IMR-90 (cell line): ENCODE measurements around the gene DBT. TPM values are rescaled to one million over a fixed set of nuclear protein-coding genes. Genes with fewer than 3 reads are reported as not detected.

Experiments used
- ATAC-seq: fragments of 200-7000 bp; cut with Tn5 transposase; 2 replicates; pipeline ENCODE4 v1.9.1; 2020; ENCODE audit warnings: low read depth, mild to moderate bottlenecking, moderate library complexity
- BruUV-seq: library from RNA; stranded (reverse); fragments of 400-500 nt; replicated peaks from 2 replicates; lab custom pipeline; 2021; lab: Mats Ljungman, UMichigan
- CTCF ChIA-PET: fragments of 300-600 bp; formaldehyde crosslinking; extraction: SDS; loops from one replicate; lab custom pipeline; 2021; ENCODE audit warnings: antibody characterized with exemption; lab: Yijun Ruan, JAX
- POLR2A ChIA-PET: fragments of 300-600 bp; sonication (Branson Sonifier 250); formaldehyde crosslinking; loops from one replicate; lab custom pipeline; 2022; ENCODE audit warnings: antibody characterized with exemption; ENCODE audit not compliant: unreplicated experiment; lab: Charles Lee
- DNase-seq: peaks from one replicate; pipeline ENCODE4 v3.0.0; 2013
- H2AFZ ChIP-seq: replicated peaks from 2 replicates; pipeline ENCODE3; 2013; ENCODE audit warnings: low read length, mild to moderate bottlenecking; ENCODE audit not compliant: poor library complexity
- H2AK5ac ChIP-seq: 2 replicates; pipeline ENCODE4 v1.6.1; 2013; ENCODE audit warnings: low read depth, low read length, inconsistent platforms
- H2AK9ac ChIP-seq: replicated peaks from 2 replicates; pipeline ENCODE3; 2013; ENCODE audit warnings: mild to moderate bottlenecking, low read depth, low read length, moderate library complexity; ENCODE audit not compliant: poor library complexity
- H2BK120ac ChIP-seq: 2 replicates; pipeline ENCODE4 v1.6.1; 2013; ENCODE audit warnings: low read depth, low read length, inconsistent platforms
- H2BK15ac ChIP-seq: 3 replicates; pipeline ENCODE4 v1.6.1; 2013; ENCODE audit warnings: low read depth, low read length, inconsistent platforms
- H2BK20ac ChIP-seq: 2 replicates; pipeline ENCODE4 v1.6.1; 2013; ENCODE audit warnings: low read depth, mild to moderate bottlenecking, inconsistent platforms, low read length, moderate library complexity
- H2BK5ac ChIP-seq: 2 replicates; pipeline ENCODE4 v1.6.1; 2013; ENCODE audit warnings: mild to moderate bottlenecking, low read depth, low read length, inconsistent platforms; ENCODE audit not compliant: poor library complexity, severe bottlenecking
- H3K14ac ChIP-seq: replicated peaks from 2 replicates; pipeline ENCODE4 v1.6.1; 2013; ENCODE audit warnings: low read depth, low read length, inconsistent platforms
- H3K18ac ChIP-seq: 2 replicates; pipeline ENCODE4 v1.6.1; 2013; ENCODE audit warnings: low read depth, low read length, control low read depth
- H3K23ac ChIP-seq: 2 replicates; pipeline ENCODE4 v1.6.1; 2013; ENCODE audit warnings: low read depth, low read length, inconsistent platforms
- H3K27ac ChIP-seq: 2 replicates; pipeline ENCODE4 v1.5.1; 2013; ENCODE audit warnings: mild to moderate bottlenecking, control low read depth, low read length; ENCODE audit not compliant: insufficient read depth
- H3K27me3 ChIP-seq: 2 replicates; pipeline ENCODE4 v1.6.1; 2013; ENCODE audit warnings: low read length; ENCODE audit not compliant: control insufficient read depth, insufficient read depth
- H3K36me3 ChIP-seq: 2 replicates; pipeline ENCODE4 v1.6.1; 2013; ENCODE audit warnings: low read length, mixed read lengths; ENCODE audit not compliant: control insufficient read depth, insufficient read depth
- H3K4ac ChIP-seq: 2 replicates; pipeline ENCODE4 v1.6.1; 2013; ENCODE audit warnings: low read depth, low read length, inconsistent platforms
- H3K4me1 ChIP-seq: 2 replicates; pipeline ENCODE4 v1.6.1; 2013; ENCODE audit warnings: low read length, mixed read lengths; ENCODE audit not compliant: control insufficient read depth, insufficient read depth
- H3K4me2 ChIP-seq: 2 replicates; pipeline ENCODE4 v1.6.1; 2013; ENCODE audit warnings: low read depth, mild to moderate bottlenecking, control low read depth, low read length, moderate library complexity
- H3K4me3 ChIP-seq: 2 replicates; pipeline ENCODE4 v1.5.1; 2013; ENCODE audit warnings: low read depth, mild to moderate bottlenecking, control low read depth, low read length, moderate library complexity; ENCODE audit not compliant: insufficient read depth
- H3K56ac ChIP-seq: 2 replicates; pipeline ENCODE4 v1.6.1; 2013; ENCODE audit warnings: low read length, inconsistent platforms; ENCODE audit not compliant: insufficient read depth; ENCODE audit errors: extremely low read depth
- H3K79me1 ChIP-seq, 2 experiments: 2 replicates each; pipeline ENCODE4 v1.6.1; 2013; ENCODE audit warnings: low read length in 2 of 2, inconsistent platforms in 1 of 2, low read depth in 1 of 2
- H3K9ac ChIP-seq: 2 replicates; pipeline ENCODE4 v1.6.1; 2013; ENCODE audit warnings: low read depth, low read length, control low read depth
- H3K9me1 ChIP-seq: 2 replicates; pipeline ENCODE4 v1.6.1; 2013; ENCODE audit warnings: low read length, inconsistent platforms; ENCODE audit not compliant: insufficient read depth
- H3K9me3 ChIP-seq: 2 replicates; pipeline ENCODE4 v1.6.1; 2013; ENCODE audit warnings: low read length; ENCODE audit not compliant: control insufficient read depth, insufficient read depth
- H4K20me1 ChIP-seq: 2 replicates; pipeline ENCODE4 v1.6.1; 2013; ENCODE audit warnings: low read length, inconsistent platforms; ENCODE audit not compliant: insufficient read depth
- H4K5ac ChIP-seq: 2 replicates; pipeline ENCODE4 v1.6.1; 2013; ENCODE audit warnings: mild to moderate bottlenecking, low read depth, low read length, control low read depth
- H4K8ac ChIP-seq, 2 experiments: 2 replicates each; pipeline ENCODE4 v1.6.1; 2013; ENCODE audit warnings: low read depth in 2 of 2, low read length in 2 of 2, control low read depth in 1 of 2, inconsistent platforms in 1 of 2
- H4K91ac ChIP-seq: 2 replicates; pipeline ENCODE4 v1.6.1; 2013; ENCODE audit warnings: low read depth, low read length, inconsistent platforms; ENCODE audit not compliant: insufficient read depth
- BHLHE40 ChIP-seq: fragments of 150-350 bp; IDR thresholded peaks from 2 replicates; pipeline ENCODE4 v1.6.1; 2016; ENCODE audit warnings: mild to moderate bottlenecking, low read depth, low read length
- CEBPB ChIP-seq: IDR thresholded peaks from 2 replicates; pipeline ENCODE4 v1.6.1; 2012; ENCODE audit warnings: low read depth, low read length, improper control_type of control experiment
- MAZ ChIP-seq: IDR thresholded peaks from 2 replicates; pipeline ENCODE4 v1.6.1; 2012; ENCODE audit warnings: low read depth, mild to moderate bottlenecking, low read length, improper control_type of control experiment, moderate library complexity, borderline replicate concordance
- MXI1 ChIP-seq: IDR thresholded peaks from 2 replicates; pipeline ENCODE4 v1.6.1; 2012; ENCODE audit warnings: low read depth, mild to moderate bottlenecking, low read length, moderate library complexity, borderline replicate concordance
- RAD21 ChIP-seq: IDR thresholded peaks from 2 replicates; pipeline ENCODE4 v1.6.1; 2012; ENCODE audit warnings: low read length, improper control_type of control experiment
- RCOR1 ChIP-seq: IDR thresholded peaks from 2 replicates; pipeline ENCODE4 v1.6.1; 2012; ENCODE audit warnings: mild to moderate bottlenecking, low read length, improper control_type of control experiment; ENCODE audit not compliant: insufficient replicate concordance
- SMC3 ChIP-seq: fragments of 150-350 bp; IDR thresholded peaks from 2 replicates; pipeline ENCODE4 v1.6.1; 2016; ENCODE audit warnings: low read depth, mild to moderate bottlenecking, antibody characterized with exemption, low read length, moderate library complexity
- USF2 ChIP-seq: fragments of 150-350 bp; IDR thresholded peaks from 2 replicates; pipeline ENCODE4 v1.6.1; 2017; ENCODE audit warnings: mild to moderate bottlenecking, antibody characterized with exemption, low read length, low read depth
- WGBS, 2 experiments: methylation state at CpG; one replicate each; pipeline versions ENCODE4 v1.1.5 to v1.1.7; 2013; ENCODE audit warnings: missing lambda C conversion rate in 2 of 2; ENCODE audit not compliant: insufficient read length in 1 of 2; ENCODE audit errors: extremely low coverage in 2 of 2; 5-methylcytosine and 5-hydroxymethylcytosine counted together
- dilution Hi-C: fragments of 300-500 bp; cut with HindIII; formaldehyde crosslinking; loops from one replicate; pipeline ENCODE4 v1.14.3; 2018; ENCODE audit warnings: low sequenced_read_pairs; ENCODE audit not compliant: unreplicated experiment
- in situ Hi-C: fragments of 300-500 bp; cut with MboI; formaldehyde crosslinking; loops from 3 replicates; pipeline ENCODE4 v1.14.3; 2019; ENCODE audit warnings: low sequenced_read_pairs, inconsistent platforms, mixed read lengths
- intact Hi-C: fragments of 100-400 bp; cut with micrococcal nuclease; formaldehyde crosslinking; loops from 2 replicates; pipeline ENCODE4 v1.10.0; 2022
- polyA plus RNA-seq, 3 experiments: library from polyadenylated mRNA; depleted of rRNA; stranded (reverse); fragments of >200 nt; gene quantifications; 2 replicates each; pipeline ENCODE4 v1.2.3, GENCODE V29; 2012; ENCODE audit warnings: low replicate concordance in 1 of 3
- total RNA-seq: library from RNA; depleted of rRNA; stranded (reverse); fragments of >200 nt; gene quantifications from 2 replicates; pipeline ENCODE4 v1.2.3, GENCODE V29; 2012

DBT gene
- total and polyA plus RNA-seq, 2 of the 4 experiments (the other 2 are of a cell fraction): 3.4 to 3.8 TPM

- BruUV-seq: no TSS peak
- Histone ChIP-seq H4K8ac (no peak overlapping the region), H3K4me1 (no peaks in the 10 kb centered on the region), H3K36me3 (peaks cover 39% of the 10 kb centered on the region), H4K91ac (no peak overlapping the region), H4K20me1 (no peaks in the 10 kb centered on the region), H3K18ac (no peak overlapping the region), H2AK5ac (no peak overlapping the region), H4K5ac (no peak overlapping the region), H3K23ac (no peak overlapping the region), H3K4ac (no peak overlapping the region), H3K9me3 (no peaks in the 10 kb centered on the region), H3K27ac (no peak overlapping the region), H2AK9ac (no peak overlapping the region), H2BK5ac (no peak overlapping the region), H2BK15ac (no peak overlapping the region), H3K4me2 (no peak overlapping the region), H3K9ac (no peak overlapping the region), H3K27me3 (no peaks in the 10 kb centered on the region), H2BK20ac (no peak overlapping the region), H3K79me1 (no peaks in the 10 kb centered on the region), H3K14ac (no peak overlapping the region), H3K9me1 (no peaks in the 10 kb centered on the region), H3K4me3 (no peak overlapping the region), H3K56ac (no peak overlapping the region), H2AFZ (no peak overlapping the region), H2BK120ac (no peak overlapping the region)
- ChIA-PET CTCF (no interaction called here), POLR2A (no interaction called here)
- dilution Hi-C loops: no loop called here
- no CpG with 5 or more reads among the region's 1 CpG for WGBS, 2 experiments
- ATAC-seq: no peak
- in situ Hi-C loops: no loop called here
- TF ChIP-seq RAD21: no peak
- no peak for TF ChIP-seq USF2
- TF ChIP-seq SMC3: no peak
- no peak for TF ChIP-seq MAZ
- no peak for TF ChIP-seq MXI1
- no peak for TF ChIP-seq BHLHE40
- no peak for TF ChIP-seq RCOR1
- TF ChIP-seq CEBPB: no peak
- DNase-seq: no peak
- intact Hi-C loops: no loop called here
Measured at GRCh38 chr1:100215101-100215500, 34.5 kb downstream of the DBT start.
